Type B pancreatic cell (in vitro differentiated cells): ENCODE measurements around the gene MICAL3. TPM values are rescaled to one million over a fixed set of nuclear protein-coding genes. Genes with fewer than 3 reads are reported as not detected.

Source experiments
- DNase-seq: peaks from one replicate; pipeline ENCODE4 v3.0.0; 2021; ENCODE audit warnings: mixed read lengths; ENCODE audit not compliant: unreplicated experiment; ENCODE audit errors: extremely low spot score
- H3K27ac Mint-ChIP-seq: 2 replicates; pipeline ENCODE4 v1.8.0; 2021; ENCODE audit warnings: mild to moderate bottlenecking, mixed read lengths
- H3K27me3 Mint-ChIP-seq: 2 replicates; pipeline ENCODE4 v1.8.0; 2021; ENCODE audit warnings: mixed read lengths
- H3K36me3 Mint-ChIP-seq: 2 replicates; pipeline ENCODE4 v1.8.0; 2021; ENCODE audit warnings: mixed read lengths
- H3K4me1 Mint-ChIP-seq: one replicate; pipeline ENCODE4 v1.8.0; 2021; ENCODE audit warnings: mixed read lengths; ENCODE audit not compliant: unreplicated experiment
- H3K4me3 Mint-ChIP-seq: 2 replicates; pipeline ENCODE4 v1.8.0; 2021; ENCODE audit warnings: mild to moderate bottlenecking, mixed read lengths
- H3K9me3 Mint-ChIP-seq: 2 replicates; pipeline ENCODE4 v1.8.0; 2021; ENCODE audit warnings: mixed read lengths
- CTCF ChIP-seq: fragments of 200-600 bp; sonication (generic); conservative IDR thresholded peaks from 2 replicates; pipeline ENCODE4 v1.5.0; 2021; ENCODE audit warnings: antibody characterized with exemption, mild to moderate bottlenecking
- total RNA-seq: library from RNA; stranded (reverse); gene quantifications from 2 replicates; pipeline ENCODE4 v1.2.1, GENCODE V29; 2021; ENCODE audit warnings: low replicate concordance

The MICAL3 gene
- total RNA-seq, 1 donor from 2014 or later: 56.4 TPM

- no peak for TF ChIP-seq CTCF
- H3K27me3 Mint-ChIP-seq: no peaks in the 10 kb centered on the region
- H3K9me3 Mint-ChIP-seq: no peaks in the 10 kb centered on the region
- DNase-seq: no peak
- peaks cover 3% of the 10 kb centered on the region for H3K4me1 Mint-ChIP-seq
- H3K27ac Mint-ChIP-seq: no peak overlapping the region
- peaks cover 4% of the 10 kb centered on the region for H3K36me3 Mint-ChIP-seq
- H3K4me3 Mint-ChIP-seq: no peak overlapping the region
These were observed 279.9 kb downstream of the MICAL3 start for GRCh38 chr22:17744430-17744829.

GRCh38 chr22:17743661-17744411, 280.5 kb downstream of the MICAL3 start:
- H3K27ac Mint-ChIP-seq: no peak overlapping the region
- no peak for TF ChIP-seq CTCF
- H3K4me3 Mint-ChIP-seq: no peak overlapping the region
- no peaks in the 10 kb centered on the region for H3K27me3 Mint-ChIP-seq
- peaks cover 3% of the 10 kb centered on the region for H3K4me1 Mint-ChIP-seq
- H3K9me3 Mint-ChIP-seq: no peaks in the 10 kb centered on the region
- no peak for DNase-seq
- peaks cover 4% of the 10 kb centered on the region for H3K36me3 Mint-ChIP-seq

- DNase-seq: peak; percentile 87
- H3K36me3 Mint-ChIP-seq: peaks cover 4% of the 10 kb centered on the region
- H3K9me3 Mint-ChIP-seq: no peaks in the 10 kb centered on the region
- no peaks in the 10 kb centered on the region for H3K27me3 Mint-ChIP-seq
- H3K4me1 Mint-ChIP-seq: peaks cover 3% of the 10 kb centered on the region
- peak overlapping the region; percentile 32 for H3K27ac Mint-ChIP-seq
- H3K4me3 Mint-ChIP-seq: no peak overlapping the region
- TF ChIP-seq CTCF: peak; percentile 88
These were observed 281.8 kb downstream of the MICAL3 start for GRCh38 chr22:17742527-17742902.

GRCh38 chr22:17741866-17742526, 282.4 kb downstream of the MICAL3 start:
- Mint-ChIP-seq H3K27me3 (no peaks in the 10 kb centered on the region), H3K4me1 (peaks cover 3% of the 10 kb centered on the region), H3K9me3 (no peaks in the 10 kb centered on the region), H3K36me3 (peaks cover 4% of the 10 kb centered on the region), H3K27ac (no peak overlapping the region), H3K4me3 (no peak overlapping the region)
- no peak for TF ChIP-seq CTCF
- DNase-seq: no peak

GRCh38 chr22:17739196-17739975, 285.0 kb downstream of the MICAL3 start:
- no peak for TF ChIP-seq CTCF
- Mint-ChIP-seq H3K4me3 (no peak overlapping the region), H3K4me1 (peaks cover 3% of the 10 kb centered on the region), H3K9me3 (no peaks in the 10 kb centered on the region), H3K27ac (no peak overlapping the region), H3K36me3 (no peaks in the 10 kb centered on the region), H3K27me3 (no peaks in the 10 kb centered on the region)
- DNase-seq: no peak
